PC-3 (cell line): ENCODE data around the gene ATG14. TPM values are rescaled to one million over a fixed set of nuclear protein-coding genes. Genes with fewer than 3 reads are reported as not detected.

Experiments
- ATAC-seq: fragments of 200-7000 bp; cut with Tn5 transposase; 2 replicates; pipeline ENCODE4 v1.9.1; 2020; ENCODE audit warnings: mild to moderate bottlenecking, moderate library complexity
- BruUV-seq: library from RNA; stranded (reverse); fragments of 400-500 nt; replicated peaks from 2 replicates; lab custom pipeline; 2021; lab: Mats Ljungman, UMichigan
- CTCF ChIA-PET: fragments of 300-600 bp; sonication (Branson Sonifier 250); formaldehyde crosslinking; loops from one replicate; lab custom pipeline; 2022; ENCODE audit warnings: antibody characterized with exemption; lab: Charles Lee
- POLR2A ChIA-PET: fragments of 300-600 bp; sonication (Branson Sonifier 250); formaldehyde crosslinking; loops from one replicate; lab custom pipeline; 2022; ENCODE audit warnings: antibody characterized with exemption; ENCODE audit not compliant: unreplicated experiment; lab: Charles Lee
- DNase-seq: peaks from one replicate; pipeline ENCODE4 v3.0.0-alpha.2; 2015
- H2AFZ ChIP-seq: fragments of 300-600 bp; sonication (generic); 2 replicates; pipeline ENCODE4 v1.6.0; 2016; ENCODE audit warnings: antibody characterized with exemption, low read length
- H3F3A ChIP-seq: fragments of 300-600 bp; sonication (generic); one replicate; pipeline ENCODE4 v1.6.0; 2017; ENCODE audit warnings: antibody characterized with exemption, low read length, control low read depth, mild to moderate bottlenecking; ENCODE audit not compliant: unreplicated experiment
- H3K27ac ChIP-seq: fragments of 300-600 bp; sonication (generic); 2 replicates; pipeline ENCODE4 v1.5.1; 2016; ENCODE audit warnings: mild to moderate bottlenecking, low read length
- H3K27me3 ChIP-seq: fragments of 300-600 bp; sonication (generic); 2 replicates; pipeline ENCODE4 v1.6.1; 2016; ENCODE audit warnings: low read length, mixed read lengths
- H3K36me3 ChIP-seq: fragments of 300-600 bp; sonication (generic); 2 replicates; pipeline ENCODE4 v1.6.1; 2016; ENCODE audit warnings: low read depth, mixed run types, low read length, mixed read lengths
- H3K4me1 ChIP-seq: fragments of 300-600 bp; sonication (generic); 2 replicates; pipeline ENCODE4 v1.5.1; 2016; ENCODE audit warnings: low read length; ENCODE audit not compliant: insufficient read depth
- H3K4me2 ChIP-seq: fragments of 300-600 bp; sonication (generic); 2 replicates; pipeline ENCODE4 v1.6.0; 2016; ENCODE audit warnings: low read length
- H3K4me3 ChIP-seq: fragments of 300-600 bp; sonication (generic); 2 replicates; pipeline ENCODE4 v1.5.1; 2016; ENCODE audit warnings: mild to moderate bottlenecking, low read length, mixed read lengths
- H3K79me2 ChIP-seq: fragments of 300-600 bp; sonication (generic); 2 replicates; pipeline ENCODE4 v1.6.1; 2017; ENCODE audit warnings: low read length, mixed read lengths
- H3K9ac ChIP-seq: fragments of 300-600 bp; sonication (generic); 2 replicates; pipeline ENCODE4 v1.6.0; 2016; ENCODE audit warnings: mild to moderate bottlenecking, low read length
- H3K9me2 ChIP-seq: fragments of 300-600 bp; sonication (generic); replicated peaks from 2 replicates; pipeline ENCODE4 v1.6.1; 2016; ENCODE audit warnings: mixed run types, low read length, mixed read lengths
- H3K9me3 ChIP-seq: fragments of 300-600 bp; sonication (generic); 2 replicates; pipeline ENCODE4 v1.6.1; 2016; ENCODE audit warnings: low read length, mixed read lengths
- H4K20me1 ChIP-seq: fragments of 300-600 bp; sonication (generic); 2 replicates; pipeline ENCODE4 v1.6.1; 2016; ENCODE audit warnings: low read length, mixed read lengths
- CTCF ChIP-seq: fragments of 300-600 bp; sonication (generic); conservative IDR thresholded peaks from 2 replicates; pipeline ENCODE4 v1.5.1; 2017; ENCODE audit warnings: antibody characterized with exemption, low read depth, mild to moderate bottlenecking, low read length
- EZH2 ChIP-seq: fragments of 300-600 bp; sonication (generic); IDR thresholded peaks from one replicate; pipeline ENCODE4 v1.6.1; 2017; ENCODE audit warnings: antibody characterized with exemption, mild to moderate bottlenecking, low read length; ENCODE audit not compliant: unreplicated experiment
- EZH2phosphoT487 ChIP-seq: fragments of 300-600 bp; sonication (generic); IDR thresholded peaks from 2 replicates; pipeline ENCODE4 v1.6.1; 2018; ENCODE audit warnings: mild to moderate bottlenecking, antibody characterized with exemption, low read length, borderline replicate concordance
- intact Hi-C: fragments of 100-400 bp; cut with micrococcal nuclease; formaldehyde crosslinking; loops from 2 replicates; pipeline ENCODE4 v1.9.0; 2023
- total RNA-seq: library from RNA; depleted of rRNA; stranded (reverse); fragments of >200 nt; gene quantifications from 2 replicates; pipeline ENCODE4 v1.2.3, GENCODE V29; 2014

The ATG14 gene
- total RNA-seq, 1 experiment from 2014 or later = 20.2 TPM

- BruUV-seq = no TSS peak
- H4K20me1 ChIP-seq = no peaks in the 10 kb centered on the region
- peak; percentile 78 for DNase-seq
- H3K9ac ChIP-seq = no peak overlapping the region
- peak; percentile 61 for ATAC-seq
- no peak overlapping the region for H2AFZ ChIP-seq
- ChIA-PET CTCF (no interaction called here), POLR2A (no interaction called here)
- intact Hi-C loops = no loop called here
- H3K27me3 ChIP-seq = no peaks in the 10 kb centered on the region
- no peak overlapping the region for H3K4me3 ChIP-seq
- H3K4me2 ChIP-seq = peak overlapping the region; percentile 4; the same call in 1 of the 2 replicates
- H3K9me3 ChIP-seq = no peaks in the 10 kb centered on the region
- no peaks in the 10 kb centered on the region for H3K79me2 ChIP-seq
- TF ChIP-seq EZH2phosphoT487 (no peak), CTCF (no peak), EZH2 (no peak)
- H3K9me2 ChIP-seq = no peaks in the 10 kb centered on the region
- H3F3A ChIP-seq = no peaks in the 10 kb centered on the region
- H3K36me3 ChIP-seq = peaks cover 37% of the 10 kb centered on the region
- peaks cover 33% of the 10 kb centered on the region for H3K4me1 ChIP-seq
- peak overlapping the region; percentile 31 for H3K27ac ChIP-seq
Measured at GRCh38 chr14:55381040-55381439, 30.6 kb downstream of the ATG14 start.

GRCh38 chr14:55377236-55377635 is 34.4 kb downstream of the ATG14 start:
- H3K27me3 ChIP-seq = no peaks in the 10 kb centered on the region
- no peak overlapping the region for H3K4me2 ChIP-seq
- H4K20me1 ChIP-seq = no peaks in the 10 kb centered on the region
- no peak overlapping the region for H3K9ac ChIP-seq
- no peaks in the 10 kb centered on the region for H3K9me2 ChIP-seq
- ATAC-seq = no peak
- no peak overlapping the region for H2AFZ ChIP-seq
- peaks cover 23% of the 10 kb centered on the region for H3K4me1 ChIP-seq
- intact Hi-C loops = no loop called here
- H3K36me3 ChIP-seq = peaks cover 35% of the 10 kb centered on the region
- BruUV-seq = no TSS peak
- H3K4me3 ChIP-seq = no peak overlapping the region
- no peaks in the 10 kb centered on the region for H3F3A ChIP-seq
- ChIA-PET CTCF (no interaction called here), POLR2A (no interaction called here)
- no peak overlapping the region for H3K27ac ChIP-seq
- TF ChIP-seq EZH2phosphoT487 (no peak), CTCF (peak; percentile 50; the same call in 1 of the 2 replicates)
- DNase-seq = no peak
- H3K9me3 ChIP-seq = no peaks in the 10 kb centered on the region
- no peaks in the 10 kb centered on the region for H3K79me2 ChIP-seq

GRCh38 chr14:55374771-55375170 is 36.9 kb downstream of the ATG14 start:
- H3F3A ChIP-seq = no peaks in the 10 kb centered on the region
- POLR2A ChIA-PET = interaction anchor here (0.7 kb wide), 1 partner anchor 15 kb away, joined by 3 read pairs; no protein-coding TSS in a partner anchor
- H3K9me2 ChIP-seq = no peaks in the 10 kb centered on the region
- no peak for TF ChIP-seq CTCF
- TF ChIP-seq EZH2 = no peak
- no peak for TF ChIP-seq EZH2phosphoT487
- ATAC-seq (no peak), DNase-seq (no peak)
- H3K27me3 ChIP-seq = no peaks in the 10 kb centered on the region
- peaks cover 13% of the 10 kb centered on the region for H3K4me1 ChIP-seq
- no peaks in the 10 kb centered on the region for H3K79me2 ChIP-seq
- H3K36me3 ChIP-seq = peaks cover 22% of the 10 kb centered on the region
- CTCF ChIA-PET = no interaction called here
- intact Hi-C loops = no loop called here
- no peak overlapping the region for H2AFZ ChIP-seq
- no peak overlapping the region for H3K27ac ChIP-seq
- H3K9ac ChIP-seq = no peak overlapping the region
- no peaks in the 10 kb centered on the region for H4K20me1 ChIP-seq
- no peak overlapping the region for H3K4me3 ChIP-seq
- no peak overlapping the region for H3K4me2 ChIP-seq
- no TSS peak for BruUV-seq
- no peaks in the 10 kb centered on the region for H3K9me3 ChIP-seq
